Neural crest cell (in vitro differentiated cells): ENCODE results near the gene HOXB3. TPM values are rescaled to one million over a fixed set of nuclear protein-coding genes. Genes with fewer than 3 reads are reported as not detected.

Experiments used
- DNase-seq: peaks from one replicate; pipeline ENCODE4 v3.0.0; 2021; ENCODE audit warnings: low read depth, mixed read lengths, low spot score
- H3K27ac Mint-ChIP-seq: one replicate; pipeline ENCODE4 v1.8.0; 2021; ENCODE audit warnings: mild to moderate bottlenecking, mixed read lengths; ENCODE audit not compliant: unreplicated experiment
- H3K27me3 Mint-ChIP-seq: 2 replicates; pipeline ENCODE4 v1.8.0; 2021; ENCODE audit warnings: low read depth, mild to moderate bottlenecking, mixed read lengths
- H3K36me3 Mint-ChIP-seq: 2 replicates; pipeline ENCODE4 v1.8.0; 2021; ENCODE audit warnings: low read depth, mild to moderate bottlenecking, mixed read lengths
- H3K4me1 Mint-ChIP-seq: 2 replicates; pipeline ENCODE4 v1.8.0; 2021; ENCODE audit warnings: mixed read lengths
- H3K4me3 Mint-ChIP-seq: one replicate; pipeline ENCODE4 v1.8.0; 2021; ENCODE audit warnings: mild to moderate bottlenecking, mixed read lengths
- H3K9me3 Mint-ChIP-seq: 2 replicates; pipeline ENCODE4 v1.8.0; 2021; ENCODE audit warnings: mixed read lengths
- CTCF ChIP-seq: fragments of 200-600 bp; sonication (generic); conservative IDR thresholded peaks from 2 replicates; pipeline ENCODE4 v1.5.0; 2021; ENCODE audit warnings: antibody characterized with exemption, mild to moderate bottlenecking
- total RNA-seq: library from RNA; stranded (reverse); gene quantifications from 2 replicates; pipeline ENCODE4 v1.2.1, GENCODE V29; 2021

Gene HOXB3
- total RNA-seq, 1 donor from 2014 or later: 22.8 TPM

DNA sequence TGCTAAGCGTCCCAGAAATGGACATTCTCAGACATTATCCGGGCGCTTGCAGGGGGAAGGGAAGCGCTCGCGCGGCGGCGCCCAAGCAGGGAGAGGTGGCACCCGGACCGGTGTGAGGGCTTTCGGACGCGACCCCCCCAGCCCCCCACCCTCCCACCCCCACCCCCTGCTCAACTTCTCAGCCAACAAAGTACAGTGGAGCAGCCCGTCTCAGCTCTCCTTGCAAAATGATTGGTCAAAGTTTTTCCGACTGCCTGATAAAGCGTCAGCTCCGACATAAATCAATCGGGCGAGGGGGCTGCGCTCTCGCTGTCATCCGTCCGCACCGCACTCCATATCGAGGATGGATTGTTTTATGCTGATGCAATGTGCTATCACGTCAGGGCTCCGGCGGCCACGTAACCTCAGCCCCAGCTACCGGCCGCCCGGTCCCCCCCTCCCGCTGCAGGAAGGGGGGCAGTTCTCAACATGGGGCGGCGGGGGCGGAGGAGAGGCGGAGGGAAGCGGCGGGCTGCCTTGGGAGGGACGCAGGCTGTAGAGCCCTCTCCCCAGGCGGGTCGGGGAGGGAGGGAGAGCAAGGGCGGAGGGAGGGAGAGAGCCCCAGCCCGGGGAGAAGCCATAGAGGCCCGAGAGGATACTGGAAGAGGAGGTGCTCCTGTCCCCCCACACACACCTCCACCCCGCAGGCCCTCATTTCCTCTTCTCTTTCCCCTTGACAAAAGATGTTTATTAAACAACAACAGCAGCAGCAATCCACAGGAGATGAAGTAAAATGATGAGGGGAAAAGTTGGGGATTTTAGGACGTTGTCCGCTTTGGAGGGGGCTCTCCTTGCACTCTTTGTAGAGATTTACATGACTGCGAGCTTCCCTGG is 36.4 kb upstream of the HOXB3 start, which contains the start of gene HOXB9:
TSS of gene HOXB9 (minus strand) at position 114 of the 873 bp plus-strand sequence. CDS start at position 25, 89 bp downstream.
- no peak for TF ChIP-seq CTCF
- H3K9me3 Mint-ChIP-seq: no peaks in the 10 kb centered on the region
- H3K36me3 Mint-ChIP-seq: peaks cover 10% of the 10 kb centered on the region

GRCh38 chr17:48625495-48626244 is 35.6 kb upstream of the HOXB3 start:
- H3K4me3 Mint-ChIP-seq: peak overlapping the region; percentile 93
- DNase-seq: no peak
- H3K36me3 Mint-ChIP-seq: peaks cover 10% of the 10 kb centered on the region
- peaks cover 99% of the 10 kb centered on the region for H3K27me3 Mint-ChIP-seq
- H3K4me1 Mint-ChIP-seq: peaks cover 4% of the 10 kb centered on the region
- H3K9me3 Mint-ChIP-seq: no peaks in the 10 kb centered on the region
- no peak overlapping the region for H3K27ac Mint-ChIP-seq
- TF ChIP-seq CTCF: no peak

More for the DNA sequence above, 36.4 kb upstream of the HOXB3 start, which contains the start of gene HOXB9:
- H3K4me1 Mint-ChIP-seq: peaks cover 4% of the 10 kb centered on the region
- peak within 1 kb of the TSS; percentile 93 for H3K4me3 Mint-ChIP-seq
- H3K27ac Mint-ChIP-seq: peak within 1 kb of the TSS; percentile 78
- peaks cover 99% of the 10 kb centered on the region for H3K27me3 Mint-ChIP-seq
- no peak for DNase-seq

DNA sequence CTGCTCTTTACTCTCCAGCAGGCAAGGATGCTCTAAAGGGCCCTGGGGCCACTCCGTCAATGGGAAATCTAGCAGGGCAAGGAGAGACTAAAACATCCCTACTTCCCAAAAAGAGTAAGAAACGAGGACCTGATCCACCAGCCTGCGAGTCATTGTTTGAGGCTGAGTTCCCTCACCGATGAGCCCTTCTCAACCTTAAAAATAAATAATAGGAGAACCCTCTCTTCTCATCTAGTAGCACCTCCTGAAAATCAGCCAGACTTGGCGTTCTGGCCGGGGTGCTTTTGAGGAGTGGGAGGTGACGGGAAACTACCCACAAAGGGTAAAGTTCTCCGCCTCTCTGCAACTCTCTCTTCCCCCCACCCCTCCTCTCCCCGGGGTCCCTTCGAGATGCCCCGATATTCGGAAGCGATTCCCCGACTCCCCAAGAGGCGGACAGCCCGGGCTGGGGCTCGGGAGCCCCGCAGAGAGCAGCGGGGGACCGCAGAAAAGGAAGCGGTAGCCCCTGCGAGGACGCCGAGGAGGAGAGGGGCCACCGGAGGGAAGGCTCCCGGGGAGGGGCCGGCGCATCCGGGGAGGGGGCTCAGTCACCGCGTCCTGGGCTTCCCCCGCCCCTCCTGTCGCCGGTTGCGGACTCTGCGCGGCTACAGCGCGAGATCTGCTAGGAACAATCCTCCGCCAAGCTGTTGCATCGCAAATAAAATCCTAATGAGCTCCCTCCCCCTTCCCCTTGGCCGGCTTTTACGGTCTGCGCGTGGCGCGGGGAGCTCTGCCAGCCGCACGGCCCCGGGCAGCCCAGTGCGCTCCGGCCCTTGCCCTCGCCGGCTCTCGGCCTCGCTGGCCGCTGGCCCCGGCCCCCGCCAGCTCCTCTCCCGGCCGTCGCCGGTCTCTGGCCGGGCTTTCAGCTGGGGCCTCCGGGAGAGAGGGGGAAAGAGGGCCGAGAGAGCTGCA is 34.8 kb upstream of the HOXB3 start:
- H3K4me3 Mint-ChIP-seq: peak overlapping the region; percentile 86
- no peak for TF ChIP-seq CTCF
- peak overlapping the region; percentile 38 for H3K27ac Mint-ChIP-seq
- H3K9me3 Mint-ChIP-seq: no peaks in the 10 kb centered on the region
- no peak for DNase-seq
- H3K4me1 Mint-ChIP-seq: peaks cover 4% of the 10 kb centered on the region
- peaks cover 8% of the 10 kb centered on the region for H3K36me3 Mint-ChIP-seq
- H3K27me3 Mint-ChIP-seq: peaks cover 99% of the 10 kb centered on the region

DNA sequence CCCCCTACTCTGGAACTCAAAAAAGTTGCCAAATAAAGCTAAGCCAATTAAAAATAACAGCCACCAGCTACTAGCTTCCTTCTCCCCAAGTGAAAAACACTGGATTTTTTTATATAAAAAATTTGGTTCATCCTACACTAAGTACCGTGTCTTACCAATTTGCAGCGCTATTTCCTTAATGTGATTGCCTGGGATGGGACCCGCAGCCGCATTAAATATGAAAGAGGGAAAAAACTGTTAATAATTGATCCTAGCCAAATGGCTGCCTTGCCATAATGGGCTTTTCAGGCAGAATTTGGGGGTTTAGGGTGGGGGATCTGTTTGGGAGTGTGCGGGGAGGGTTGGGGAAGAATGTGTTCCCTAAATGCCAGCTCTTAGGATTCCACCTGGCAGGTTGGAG is 34.1 kb upstream of the HOXB3 start:
- Mint-ChIP-seq H3K36me3 (peaks cover 8% of the 10 kb centered on the region), H3K4me3 (peak overlapping the region; percentile 86), H3K27me3 (peaks cover 99% of the 10 kb centered on the region), H3K4me1 (peaks cover 4% of the 10 kb centered on the region), H3K9me3 (no peaks in the 10 kb centered on the region), H3K27ac (peak overlapping the region; percentile 38)
- no peak for TF ChIP-seq CTCF
- DNase-seq: no peak

- no peaks in the 10 kb centered on the region for H3K9me3 Mint-ChIP-seq
- no peak for TF ChIP-seq CTCF
- peak overlapping the region; percentile 85 for H3K27ac Mint-ChIP-seq
- peak overlapping the region; percentile 86 for H3K4me3 Mint-ChIP-seq
- H3K27me3 Mint-ChIP-seq: peaks cover 99% of the 10 kb centered on the region
- no peak for DNase-seq
- H3K4me1 Mint-ChIP-seq: peaks cover 6% of the 10 kb centered on the region
- H3K36me3 Mint-ChIP-seq: peaks cover 11% of the 10 kb centered on the region
Measured at GRCh38 chr17:48623583-48623982, 33.5 kb upstream of the HOXB3 start.
